HL-60 (cell line): ENCODE results near the gene AKT2.

Experiments used
- DNase-seq, 2 experiments: peaks; one replicate each; pipeline ENCODE4 v3.0.0-alpha.2; 2010 to 2020; ENCODE audit warnings: low read depth in 1 of 2, low spot score in 1 of 2
- H3K27ac ChIP-seq: fragments of 250-450 bp; sonication (Bioruptor Pico); replicated peaks from 2 replicates; pipeline ENCODE4 v1.5.1; 2020; ENCODE audit warnings: mild to moderate bottlenecking, moderate library complexity
- H3K27me3 ChIP-seq: fragments of 250-450 bp; sonication (Bioruptor Pico); 2 replicates; pipeline ENCODE4 v1.5.1; 2021; ENCODE audit warnings: mild to moderate bottlenecking, moderate library complexity; ENCODE audit not compliant: insufficient read depth, poor library complexity, severe bottlenecking
- H3K4me3 ChIP-seq: replicated peaks from 2 replicates; pipeline ENCODE4 v1.5.1; 2011; ENCODE audit warnings: mild to moderate bottlenecking, control low read depth, low read length; ENCODE audit not compliant: insufficient read depth
- GABPA ChIP-seq: IDR thresholded peaks from 2 replicates; pipeline ENCODE4 v1.6.1; 2012; ENCODE audit warnings: low read depth
- POLR2AphosphoS5 ChIP-seq: IDR thresholded peaks from 2 replicates; pipeline ENCODE4 v1.6.1; 2012; ENCODE audit warnings: low read depth
- SPI1 ChIP-seq: IDR thresholded peaks from 2 replicates; pipeline ENCODE4 v1.6.1; 2012; ENCODE audit warnings: low read depth, mild to moderate bottlenecking, borderline replicate concordance
- TF ChIP-seq, protein P1 (sequence below): IDR thresholded peaks from 2 replicates; pipeline ENCODE4 v1.6.1; 2012; ENCODE audit warnings: low read depth; ENCODE audit not compliant: insufficient replicate concordance
- TF ChIP-seq, protein P2 (sequence below): IDR thresholded peaks from one replicate; pipeline ENCODE4 v1.5.1; 2011; ENCODE audit warnings: low read length, control low read depth, inconsistent platforms; ENCODE audit not compliant: insufficient read depth

AKT2 gene

DNA sequence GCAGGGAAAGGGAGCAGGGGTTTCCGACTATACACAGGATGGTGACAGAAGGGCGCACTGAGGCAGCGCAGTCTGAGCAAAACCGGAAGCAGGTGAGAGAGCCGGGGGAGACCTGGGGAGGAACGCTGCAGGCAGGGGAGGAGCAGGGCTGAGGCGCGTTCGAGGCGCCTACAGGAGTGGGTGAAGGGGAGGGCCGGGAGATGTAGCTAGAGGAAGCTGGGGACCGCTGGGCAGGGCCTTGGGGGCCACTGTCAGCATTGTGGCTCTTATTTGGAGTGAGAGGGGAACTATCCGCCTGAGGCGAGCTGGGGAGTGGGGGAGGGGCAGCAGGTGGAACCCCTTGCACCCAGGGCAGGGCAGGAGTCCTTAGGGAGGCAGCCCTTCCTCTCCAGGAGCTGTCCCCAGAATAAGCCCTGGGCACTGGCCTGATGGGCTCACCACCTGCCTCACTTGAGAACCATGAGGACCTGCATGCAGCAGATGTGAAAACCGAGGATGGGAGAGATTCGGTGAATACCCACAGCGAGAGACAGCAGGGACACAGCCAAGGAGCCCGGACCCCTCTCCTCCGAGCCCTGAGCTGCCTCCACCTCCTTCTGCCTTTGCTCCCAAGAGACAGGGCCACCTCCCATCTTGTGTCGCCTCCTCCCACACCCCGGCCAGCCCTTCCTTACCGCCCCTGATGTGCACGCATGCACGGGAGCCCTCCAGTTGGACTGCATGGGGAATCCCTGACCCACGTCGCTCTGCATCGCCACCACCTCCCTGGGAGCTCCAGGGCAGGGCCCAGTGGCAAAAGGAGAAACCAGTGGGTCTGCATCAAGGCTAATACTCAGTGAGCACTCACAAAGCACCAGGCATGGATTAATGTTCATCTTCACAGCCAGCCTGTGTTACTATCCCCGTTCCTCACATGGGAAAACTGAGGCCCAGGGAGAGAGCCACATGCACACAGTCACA lies 10.3 kb downstream of the AKT2 start:
- Histone ChIP-seq H3K27me3 (no peaks in the 10 kb centered on the region), H3K4me3 (no peak overlapping the region), H3K27ac (peak overlapping the region; percentile 50)
- TF ChIP-seq POLR2AphosphoS5 (no peak), GABPA (no peak), SPI1 (0 out of 2 replicates have a peak, but pooled peaks have one; percentile 5)
- TF ChIP-seq, protein P1, sequence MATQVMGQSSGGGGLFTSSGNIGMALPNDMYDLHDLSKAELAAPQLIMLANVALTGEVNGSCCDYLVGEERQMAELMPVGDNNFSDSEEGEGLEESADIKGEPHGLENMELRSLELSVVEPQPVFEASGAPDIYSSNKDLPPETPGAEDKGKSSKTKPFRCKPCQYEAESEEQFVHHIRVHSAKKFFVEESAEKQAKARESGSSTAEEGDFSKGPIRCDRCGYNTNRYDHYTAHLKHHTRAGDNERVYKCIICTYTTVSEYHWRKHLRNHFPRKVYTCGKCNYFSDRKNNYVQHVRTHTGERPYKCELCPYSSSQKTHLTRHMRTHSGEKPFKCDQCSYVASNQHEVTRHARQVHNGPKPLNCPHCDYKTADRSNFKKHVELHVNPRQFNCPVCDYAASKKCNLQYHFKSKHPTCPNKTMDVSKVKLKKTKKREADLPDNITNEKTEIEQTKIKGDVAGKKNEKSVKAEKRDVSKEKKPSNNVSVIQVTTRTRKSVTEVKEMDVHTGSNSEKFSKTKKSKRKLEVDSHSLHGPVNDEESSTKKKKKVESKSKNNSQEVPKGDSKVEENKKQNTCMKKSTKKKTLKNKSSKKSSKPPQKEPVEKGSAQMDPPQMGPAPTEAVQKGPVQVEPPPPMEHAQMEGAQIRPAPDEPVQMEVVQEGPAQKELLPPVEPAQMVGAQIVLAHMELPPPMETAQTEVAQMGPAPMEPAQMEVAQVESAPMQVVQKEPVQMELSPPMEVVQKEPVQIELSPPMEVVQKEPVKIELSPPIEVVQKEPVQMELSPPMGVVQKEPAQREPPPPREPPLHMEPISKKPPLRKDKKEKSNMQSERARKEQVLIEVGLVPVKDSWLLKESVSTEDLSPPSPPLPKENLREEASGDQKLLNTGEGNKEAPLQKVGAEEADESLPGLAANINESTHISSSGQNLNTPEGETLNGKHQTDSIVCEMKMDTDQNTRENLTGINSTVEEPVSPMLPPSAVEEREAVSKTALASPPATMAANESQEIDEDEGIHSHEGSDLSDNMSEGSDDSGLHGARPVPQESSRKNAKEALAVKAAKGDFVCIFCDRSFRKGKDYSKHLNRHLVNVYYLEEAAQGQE: no peak
- DNase-seq: peak; percentile 57 to 82

DNA sequence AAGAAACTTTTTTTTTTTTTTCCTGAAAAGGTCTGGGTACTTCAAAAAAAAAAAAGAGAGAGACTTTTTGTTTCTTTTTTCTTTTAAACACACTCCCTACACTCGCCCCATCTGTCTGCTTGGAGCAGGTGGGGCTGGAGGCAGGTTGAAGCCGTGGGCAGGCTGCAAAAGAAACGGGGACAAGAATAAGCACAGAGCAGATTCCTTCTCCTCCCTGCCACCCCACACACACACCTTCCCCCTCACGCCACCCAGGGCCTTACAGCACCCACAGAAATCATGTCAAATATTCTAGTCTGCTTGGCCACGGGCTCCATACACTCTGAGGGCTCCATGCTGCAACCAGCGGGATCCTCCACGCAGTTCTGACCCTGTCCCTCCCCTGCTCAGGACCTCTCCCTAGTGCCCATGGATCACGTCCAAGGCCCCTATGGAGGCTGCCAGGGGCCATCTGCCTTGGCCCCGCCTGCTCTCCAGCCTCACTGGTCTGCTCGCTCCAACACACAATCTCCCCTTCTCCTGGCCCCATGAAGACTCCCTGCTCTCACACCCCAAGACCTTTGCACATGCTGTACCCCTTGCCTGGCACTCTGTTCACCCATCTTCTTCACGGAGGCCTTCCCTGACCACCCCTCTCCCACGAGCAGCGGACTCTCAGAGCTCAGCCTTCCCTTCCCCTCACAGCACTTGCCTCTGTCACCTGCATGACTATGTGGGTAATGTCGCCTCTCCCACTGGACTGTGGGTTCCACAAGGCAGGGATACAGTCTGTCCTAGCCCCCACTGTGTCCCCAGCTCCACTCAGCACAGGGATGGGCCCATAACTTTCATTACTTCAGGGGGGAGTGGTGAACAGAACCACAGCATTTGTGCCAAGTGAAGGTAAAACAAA lies 11.4 kb downstream of the AKT2 start:
- no peak for DNase-seq
- Histone ChIP-seq H3K27ac (no peak overlapping the region), H3K4me3 (no peak overlapping the region), H3K27me3 (no peaks in the 10 kb centered on the region)
- TF ChIP-seq SPI1 (no peak), GABPA (no peak), POLR2AphosphoS5 (no peak)
- TF ChIP-seq, protein P1: no peak
- TF ChIP-seq, protein P2, sequence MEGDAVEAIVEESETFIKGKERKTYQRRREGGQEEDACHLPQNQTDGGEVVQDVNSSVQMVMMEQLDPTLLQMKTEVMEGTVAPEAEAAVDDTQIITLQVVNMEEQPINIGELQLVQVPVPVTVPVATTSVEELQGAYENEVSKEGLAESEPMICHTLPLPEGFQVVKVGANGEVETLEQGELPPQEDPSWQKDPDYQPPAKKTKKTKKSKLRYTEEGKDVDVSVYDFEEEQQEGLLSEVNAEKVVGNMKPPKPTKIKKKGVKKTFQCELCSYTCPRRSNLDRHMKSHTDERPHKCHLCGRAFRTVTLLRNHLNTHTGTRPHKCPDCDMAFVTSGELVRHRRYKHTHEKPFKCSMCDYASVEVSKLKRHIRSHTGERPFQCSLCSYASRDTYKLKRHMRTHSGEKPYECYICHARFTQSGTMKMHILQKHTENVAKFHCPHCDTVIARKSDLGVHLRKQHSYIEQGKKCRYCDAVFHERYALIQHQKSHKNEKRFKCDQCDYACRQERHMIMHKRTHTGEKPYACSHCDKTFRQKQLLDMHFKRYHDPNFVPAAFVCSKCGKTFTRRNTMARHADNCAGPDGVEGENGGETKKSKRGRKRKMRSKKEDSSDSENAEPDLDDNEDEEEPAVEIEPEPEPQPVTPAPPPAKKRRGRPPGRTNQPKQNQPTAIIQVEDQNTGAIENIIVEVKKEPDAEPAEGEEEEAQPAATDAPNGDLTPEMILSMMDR: no peak

DNA sequence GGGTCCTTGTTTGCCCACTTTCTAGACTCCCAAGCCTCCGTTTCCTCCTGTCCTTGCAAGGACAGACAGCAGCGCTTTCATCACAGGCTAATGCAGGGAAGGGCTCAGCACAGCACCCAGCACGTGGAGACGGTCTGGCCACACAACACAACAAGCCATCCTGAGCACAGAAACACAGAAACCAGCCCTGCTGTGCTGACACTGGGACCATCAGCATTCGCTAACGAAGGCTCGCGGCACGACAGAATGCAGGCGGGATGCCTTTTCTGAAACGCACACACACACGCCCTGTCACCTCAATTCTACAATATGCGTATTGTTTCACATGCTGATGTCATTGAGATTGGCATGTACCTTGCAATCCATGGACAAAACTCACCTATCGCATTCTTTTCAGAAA lies 12.9 kb downstream of the AKT2 start:
- no peak for DNase-seq
- H3K27me3 ChIP-seq: no peaks in the 10 kb centered on the region
- H3K4me3 ChIP-seq: no peak overlapping the region
- TF ChIP-seq SPI1 (no peak), POLR2AphosphoS5 (no peak), GABPA (no peak)
- TF ChIP-seq, protein P1: no peak
- TF ChIP-seq, protein P2: no peak
- no peak overlapping the region for H3K27ac ChIP-seq
